BJ (cell line): Measurements from ENCODE around the gene RGS3. TPM values are rescaled to one million over a fixed set of nuclear protein-coding genes. Genes with fewer than 3 reads are reported as not detected.

ENCODE experiments used
- CTCF ChIA-PET: fragments of 350-600 bp; formaldehyde crosslinking; extraction: SDS; loops from one replicate; lab custom pipeline; 2021; ENCODE audit warnings: antibody characterized with exemption, inconsistent platforms; lab: Yijun Ruan, JAX
- POLR2A ChIA-PET: fragments of 300-600 bp; sonication (Branson Sonifier 250); formaldehyde crosslinking; extraction: SDS; loops from one replicate; lab custom pipeline; 2021; ENCODE audit warnings: antibody characterized with exemption; lab: Charles Lee
- DNase-seq: peaks from one replicate; pipeline ENCODE4 v3.0.0-alpha.2; 2011; ENCODE audit warnings: low read depth
- H3K27me3 ChIP-seq: 2 replicates; pipeline ENCODE4 v1.6.0; 2011; ENCODE audit warnings: low read length; ENCODE audit not compliant: control insufficient read depth, insufficient read depth
- H3K36me3 ChIP-seq: 2 replicates; pipeline ENCODE4 v1.5.1; 2011; ENCODE audit warnings: low read length; ENCODE audit not compliant: control insufficient read depth, insufficient read depth
- H3K4me3 ChIP-seq: 2 replicates; pipeline ENCODE4 v1.5.1; 2011; ENCODE audit warnings: low read depth, mild to moderate bottlenecking, control low read depth, low read length
- polyA plus RNA-seq: library from polyadenylated mRNA; depleted of rRNA; stranded (reverse); fragments of >200 nt; gene quantifications from 2 replicates; pipeline ENCODE4 v1.2.3, GENCODE V29; 2011
- TF ChIP-seq, protein P1 (sequence below): IDR thresholded peaks from 2 replicates; pipeline ENCODE4 v1.5.1; 2011; ENCODE audit warnings: low read depth, mild to moderate bottlenecking, control low read depth, inconsistent platforms, low read length, moderate library complexity; ENCODE audit not compliant: insufficient read depth

RGS3 gene
- polyA plus RNA-seq, 1 experiment: 66.4 TPM

DNA sequence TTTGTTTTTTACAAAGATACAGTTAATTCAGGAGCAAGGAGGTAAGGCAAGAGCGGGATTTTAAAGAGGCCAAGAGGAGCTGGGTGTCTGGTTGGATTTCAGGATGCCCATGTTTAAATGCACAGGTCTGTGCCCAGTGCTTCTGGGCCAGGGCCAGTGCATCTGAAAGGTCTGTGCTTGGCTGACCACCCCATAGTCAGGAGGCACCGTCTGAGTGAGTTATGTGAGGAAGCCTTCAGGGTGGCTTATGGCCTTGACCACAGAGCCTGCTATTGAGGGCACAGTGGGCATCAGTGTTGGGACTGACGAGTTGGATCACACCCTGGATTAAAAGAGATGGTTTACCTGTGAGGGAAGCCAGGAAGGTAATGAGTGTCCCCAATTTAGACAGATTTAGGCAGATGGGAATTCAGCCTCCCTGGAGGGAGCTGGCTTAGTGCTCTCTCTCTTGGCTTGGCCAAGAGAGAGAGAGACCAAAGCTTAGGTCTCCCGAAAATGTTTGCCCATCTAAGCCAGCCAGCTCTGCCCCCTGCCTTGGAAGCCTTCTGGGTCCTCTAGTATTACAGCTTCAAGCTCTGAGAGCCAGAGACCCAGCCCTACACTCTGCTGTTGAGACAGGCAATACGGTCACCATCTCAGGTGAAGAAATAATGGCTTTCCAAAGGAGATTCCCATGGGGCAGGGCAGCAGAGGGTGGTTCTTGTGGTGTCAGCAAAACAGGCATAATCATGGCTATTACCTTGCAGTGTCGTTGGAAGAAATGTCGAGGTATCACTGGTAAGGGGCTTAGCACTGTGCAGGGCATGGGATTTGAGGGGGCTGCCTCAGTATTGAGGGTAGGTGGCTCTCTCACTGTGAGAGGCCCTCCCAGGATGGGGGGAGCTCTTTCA lies 68.6 kb downstream of the RGS3 start:
- H3K27me3 ChIP-seq: no peaks in the 10 kb centered on the region; the same call in 1 of the 2 replicates
- no peak for DNase-seq
- H3K36me3 ChIP-seq: no peaks in the 10 kb centered on the region
- no peak overlapping the region for H3K4me3 ChIP-seq
- ChIA-PET CTCF (interaction anchor here (1.2 kb wide), 1 partner anchor 8 kb away, joined by 5 read pairs; no protein-coding TSS in a partner anchor), POLR2A (no interaction called here)
- TF ChIP-seq, protein P1, sequence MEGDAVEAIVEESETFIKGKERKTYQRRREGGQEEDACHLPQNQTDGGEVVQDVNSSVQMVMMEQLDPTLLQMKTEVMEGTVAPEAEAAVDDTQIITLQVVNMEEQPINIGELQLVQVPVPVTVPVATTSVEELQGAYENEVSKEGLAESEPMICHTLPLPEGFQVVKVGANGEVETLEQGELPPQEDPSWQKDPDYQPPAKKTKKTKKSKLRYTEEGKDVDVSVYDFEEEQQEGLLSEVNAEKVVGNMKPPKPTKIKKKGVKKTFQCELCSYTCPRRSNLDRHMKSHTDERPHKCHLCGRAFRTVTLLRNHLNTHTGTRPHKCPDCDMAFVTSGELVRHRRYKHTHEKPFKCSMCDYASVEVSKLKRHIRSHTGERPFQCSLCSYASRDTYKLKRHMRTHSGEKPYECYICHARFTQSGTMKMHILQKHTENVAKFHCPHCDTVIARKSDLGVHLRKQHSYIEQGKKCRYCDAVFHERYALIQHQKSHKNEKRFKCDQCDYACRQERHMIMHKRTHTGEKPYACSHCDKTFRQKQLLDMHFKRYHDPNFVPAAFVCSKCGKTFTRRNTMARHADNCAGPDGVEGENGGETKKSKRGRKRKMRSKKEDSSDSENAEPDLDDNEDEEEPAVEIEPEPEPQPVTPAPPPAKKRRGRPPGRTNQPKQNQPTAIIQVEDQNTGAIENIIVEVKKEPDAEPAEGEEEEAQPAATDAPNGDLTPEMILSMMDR: no peak

DNA sequence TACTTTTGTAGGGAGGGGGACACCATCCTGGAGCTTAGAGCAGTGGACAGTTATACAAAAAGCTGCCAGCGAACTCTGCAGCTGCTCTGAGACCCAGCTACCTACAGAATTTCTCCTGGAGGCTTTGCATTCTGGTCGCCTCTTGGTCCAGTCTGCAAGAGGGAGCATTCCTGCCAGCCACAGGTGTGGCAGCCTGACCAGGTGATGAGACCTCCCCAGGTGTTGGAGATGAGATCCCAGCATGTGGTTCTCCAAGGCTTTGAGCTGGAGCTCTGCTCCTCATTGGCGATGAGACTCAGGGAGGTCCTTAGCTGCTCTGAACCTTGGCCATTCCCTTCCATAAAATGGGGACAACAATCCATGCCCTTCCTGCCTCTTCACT lies 69.3 kb downstream of the RGS3 start:
- H3K27me3 ChIP-seq: no peaks in the 10 kb centered on the region; the same call in 1 of the 2 replicates
- CTCF ChIA-PET: interaction anchor here (1.2 kb wide), 1 partner anchor 9 kb away, joined by 5 read pairs; no protein-coding TSS in a partner anchor
- no peak for DNase-seq
- TF ChIP-seq, protein P1: no peak
- H3K4me3 ChIP-seq: no peak overlapping the region
- no peaks in the 10 kb centered on the region for H3K36me3 ChIP-seq
- POLR2A ChIA-PET: no interaction called here

DNA sequence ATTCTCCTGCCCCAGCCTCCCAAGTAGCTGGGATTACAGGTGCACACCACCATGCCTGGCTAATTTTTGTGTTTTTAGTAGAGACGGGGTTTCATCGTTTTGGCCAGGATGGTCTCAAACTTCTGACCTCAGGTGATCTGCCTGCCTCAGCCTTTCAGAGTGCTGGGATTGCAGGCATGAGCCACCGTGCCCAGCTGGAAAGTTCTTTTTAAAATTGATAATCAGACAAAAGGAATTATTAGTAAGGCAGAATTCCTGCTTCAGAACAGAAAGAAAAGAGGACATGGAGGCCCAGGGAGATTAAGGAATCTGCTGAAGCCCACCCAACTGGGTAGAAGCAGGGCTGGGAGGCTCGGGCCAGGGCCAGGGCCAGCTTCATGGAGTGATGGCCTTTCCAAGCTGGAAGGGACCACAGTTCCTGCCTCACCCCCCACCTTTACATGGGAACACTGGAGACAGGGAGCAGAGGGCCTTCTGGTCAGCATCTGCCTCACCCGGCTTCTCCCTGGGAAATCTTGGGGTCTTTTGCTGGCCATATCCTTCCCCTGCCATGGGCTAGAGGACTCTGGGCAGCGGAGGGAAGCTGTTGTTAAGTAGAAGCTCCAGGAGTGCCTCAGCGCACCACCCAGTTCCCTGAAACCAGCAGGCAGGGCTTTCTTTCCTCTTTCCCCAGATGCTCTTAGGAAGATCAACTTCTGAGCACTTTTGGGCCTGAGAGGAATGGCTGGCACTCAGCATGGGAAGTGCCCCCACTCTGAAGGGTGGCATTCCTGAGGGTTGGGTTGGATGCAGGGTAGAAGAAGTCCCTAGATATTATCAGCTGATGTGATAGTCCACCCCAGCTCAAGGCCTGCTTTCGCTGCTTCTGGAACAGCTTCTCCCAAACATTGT lies 70.1 kb downstream of the RGS3 start:
- ChIA-PET CTCF (no interaction called here), POLR2A (no interaction called here)
- TF ChIP-seq, protein P1: no peak
- no peak for DNase-seq
- H3K4me3 ChIP-seq: no peak overlapping the region
- H3K27me3 ChIP-seq: no peaks in the 10 kb centered on the region; the same call in 1 of the 2 replicates
- no peaks in the 10 kb centered on the region for H3K36me3 ChIP-seq

DNA sequence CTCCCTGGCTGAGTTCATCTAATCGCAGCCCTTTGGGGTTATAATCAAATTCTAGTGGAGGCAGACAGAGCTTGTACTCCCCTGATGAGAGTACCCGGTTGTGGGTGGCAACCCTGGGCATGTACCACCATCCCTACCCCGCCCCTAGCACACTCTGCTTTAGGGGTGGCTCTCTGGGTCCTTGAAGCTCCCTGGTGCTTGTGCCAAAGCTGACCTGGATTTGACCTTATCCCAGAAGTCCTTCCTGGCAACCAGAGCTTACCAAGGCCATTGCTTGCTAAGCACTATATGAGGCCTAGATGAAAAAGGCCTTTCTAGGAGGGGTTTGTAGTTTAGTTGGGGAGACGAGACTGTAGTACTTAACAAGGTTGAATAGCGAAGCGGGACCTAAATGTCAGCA lies 72.2 kb downstream of the RGS3 start:
- no peaks in the 10 kb centered on the region for H3K36me3 ChIP-seq
- no peaks in the 10 kb centered on the region; the same call in 1 of the 2 replicates for H3K27me3 ChIP-seq
- TF ChIP-seq, protein P1: no peak
- ChIA-PET CTCF (interaction anchor here (1.2 to 3.4 kb wide), 2 partner anchors 10 to 27 kb away, joined by 4 to 9 read pairs; no protein-coding TSS in a partner anchor), POLR2A (no interaction called here)
- H3K4me3 ChIP-seq: no peak overlapping the region
- no peak for DNase-seq

DNA sequence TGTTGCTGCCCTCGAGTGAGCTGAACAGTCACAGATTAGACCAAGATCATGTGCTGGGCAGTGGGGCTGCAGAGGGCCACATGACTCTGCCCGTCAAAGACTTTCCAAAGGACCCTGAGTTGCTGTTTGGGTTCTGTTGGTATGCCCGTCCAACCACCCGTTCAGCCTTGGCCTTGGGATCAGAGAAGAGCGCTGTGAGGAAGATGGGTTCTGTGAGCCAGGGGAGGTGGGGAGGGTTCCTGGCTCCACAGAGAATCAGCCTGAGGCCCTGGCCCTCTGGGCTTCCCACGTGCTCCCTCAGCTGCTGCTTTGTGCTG lies 72.6 kb downstream of the RGS3 start:
- POLR2A ChIA-PET: no interaction called here
- H3K27me3 ChIP-seq: no peaks in the 10 kb centered on the region; the same call in 1 of the 2 replicates
- TF ChIP-seq, protein P1: no peak
- H3K4me3 ChIP-seq: no peak overlapping the region
- H3K36me3 ChIP-seq: no peaks in the 10 kb centered on the region
- CTCF ChIA-PET: interaction anchor here (1.2 to 3.4 kb wide), 2 partner anchors 11 to 28 kb away, joined by 4 to 9 read pairs; no protein-coding TSS in a partner anchor
- DNase-seq: no peak
